Stimulated activated CD8-positive, alpha-beta memory T cell treated with anti-CD3 and anti-CD28 coated beads, Interleukin-12 subunit alpha, Interleukin-12 subunit beta, amount 100 ng/mL, for 1 hour (primary cell): ENCODE data around the gene MAP1LC3A.
"Not testable (repeated sequence)": the region's sequence is repeated elsewhere in the genome, so short reads cannot be mapped to it uniquely, and the experiment has no call there.

Source experiments
- DNase-seq: peaks from one replicate; pipeline ENCODE4 v3.0.0-alpha.2; 2020; ENCODE audit warnings: low read depth

The MAP1LC3A gene

DNA sequence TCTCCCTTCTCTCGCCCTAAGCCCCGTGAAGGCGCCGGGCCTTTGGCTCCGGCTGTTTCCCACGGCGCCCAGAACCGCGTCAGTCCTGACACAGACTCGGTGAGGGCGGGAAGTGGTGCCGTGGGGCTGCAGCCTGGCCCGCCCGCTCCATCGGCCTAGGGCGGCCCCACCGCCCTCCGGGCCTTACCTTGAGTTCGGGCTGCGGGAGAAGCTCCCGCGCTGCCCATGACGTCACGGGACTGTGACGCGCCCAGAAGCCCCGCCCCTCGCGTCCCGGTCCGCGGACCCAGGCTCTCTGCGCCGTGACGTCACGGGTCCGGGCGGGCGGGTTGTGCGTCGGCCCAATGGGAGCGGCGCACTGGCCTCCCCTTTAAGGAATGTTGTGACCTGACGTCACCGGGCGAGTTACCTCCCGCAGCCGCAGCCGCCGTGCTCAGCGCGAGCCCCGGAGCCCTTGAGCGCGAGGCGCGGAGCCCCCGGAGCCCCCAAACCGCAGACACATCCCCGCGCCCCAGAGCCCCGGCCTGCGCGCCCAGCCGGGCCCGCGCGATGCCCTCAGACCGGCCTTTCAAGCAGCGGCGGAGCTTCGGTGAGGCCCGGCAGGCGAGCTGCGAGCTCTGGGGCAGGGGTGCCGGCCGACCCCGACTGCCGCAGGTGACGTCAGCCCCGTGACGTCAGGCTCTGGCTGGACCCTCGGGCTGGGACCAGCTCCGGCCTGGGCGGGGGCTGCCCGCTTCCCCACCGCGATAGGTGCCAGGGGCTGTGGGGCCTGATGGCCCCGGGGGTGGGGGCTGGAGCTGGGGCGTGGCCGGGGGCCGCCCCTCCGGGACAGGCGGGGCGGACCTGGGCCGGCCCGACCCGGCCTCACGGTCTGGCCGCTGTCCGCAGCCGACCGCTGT lies at the start of gene MAP1LC3A:
MAP1LC3A (plus strand) TSS at position 399 of the 899 bp plus-strand sequence; CDS start at position 550, 151 bp downstream.
- DNase-seq: peak; percentile 91

DNA sequence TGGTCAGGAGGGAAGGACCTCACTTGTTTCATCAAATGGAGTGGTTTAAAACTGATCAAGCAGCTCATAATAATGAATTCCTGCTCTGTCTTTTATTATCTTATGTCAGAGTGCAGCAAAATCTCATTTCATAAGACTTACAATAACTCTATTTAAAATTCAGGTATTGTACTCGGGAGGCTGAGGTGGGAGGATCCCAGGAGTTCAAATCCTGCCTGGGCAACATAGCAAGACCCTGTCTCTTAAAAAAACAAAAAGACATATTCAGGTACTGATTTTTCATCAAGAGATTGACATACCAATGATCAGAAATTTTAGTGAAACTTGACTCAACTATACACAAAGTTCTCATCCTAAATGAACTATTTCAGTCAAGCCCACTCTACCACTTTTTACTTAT lies 47.9 kb upstream of the MAP1LC3A start:
- DNase-seq: no peak

DNA sequence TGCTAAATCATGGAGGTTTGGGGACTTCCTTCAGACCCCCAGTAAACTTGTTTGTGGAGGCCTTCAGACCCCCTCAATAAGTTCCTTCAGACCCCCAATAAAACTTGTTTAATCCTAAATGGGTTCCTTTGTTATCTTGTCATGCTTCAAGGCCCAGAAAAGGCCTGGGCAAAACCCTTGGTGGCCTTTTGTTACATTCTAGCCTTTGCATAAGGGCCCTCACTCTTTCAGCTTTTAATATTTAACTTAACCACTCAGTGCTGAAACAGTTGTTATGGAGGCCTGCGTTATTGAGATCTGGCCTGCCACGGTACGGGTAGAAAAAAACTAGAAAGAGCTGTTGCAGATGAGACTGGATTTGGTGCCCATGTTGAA lies 46.6 kb upstream of the MAP1LC3A start:
- no peak for DNase-seq

DNA sequence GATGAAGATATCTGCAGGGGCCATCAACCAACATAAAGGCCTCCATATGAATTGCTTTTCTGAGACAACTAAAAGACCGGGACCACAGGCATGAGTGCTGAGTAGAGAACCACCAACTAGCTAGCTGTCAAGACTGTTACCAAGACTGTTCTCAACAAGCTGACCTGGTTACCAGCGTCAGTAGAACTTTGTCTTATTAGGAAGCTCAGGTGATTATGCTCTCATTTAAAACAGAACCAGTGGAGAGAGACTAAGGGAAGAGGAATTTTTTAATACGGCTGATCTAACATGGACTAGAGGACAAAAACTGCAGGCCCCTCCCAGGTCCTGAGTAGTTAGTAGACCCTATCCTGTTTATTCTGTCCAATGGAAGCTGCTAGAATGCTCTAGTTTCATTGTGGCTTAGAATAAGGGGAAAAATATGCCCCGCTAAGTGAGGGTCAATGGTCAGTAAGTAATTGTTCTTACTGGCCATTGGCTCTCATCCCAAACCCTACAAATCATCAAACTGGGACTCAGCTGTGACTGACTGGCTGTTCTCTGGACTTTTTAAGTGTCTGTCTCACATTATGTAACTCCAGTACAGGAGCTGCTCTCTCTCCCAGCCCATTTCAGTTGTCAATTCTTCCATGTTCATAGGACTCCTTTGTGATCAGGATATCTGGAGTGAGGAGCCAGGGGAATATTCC lies 46.1 kb upstream of the MAP1LC3A start:
- no peak for DNase-seq

DNA sequence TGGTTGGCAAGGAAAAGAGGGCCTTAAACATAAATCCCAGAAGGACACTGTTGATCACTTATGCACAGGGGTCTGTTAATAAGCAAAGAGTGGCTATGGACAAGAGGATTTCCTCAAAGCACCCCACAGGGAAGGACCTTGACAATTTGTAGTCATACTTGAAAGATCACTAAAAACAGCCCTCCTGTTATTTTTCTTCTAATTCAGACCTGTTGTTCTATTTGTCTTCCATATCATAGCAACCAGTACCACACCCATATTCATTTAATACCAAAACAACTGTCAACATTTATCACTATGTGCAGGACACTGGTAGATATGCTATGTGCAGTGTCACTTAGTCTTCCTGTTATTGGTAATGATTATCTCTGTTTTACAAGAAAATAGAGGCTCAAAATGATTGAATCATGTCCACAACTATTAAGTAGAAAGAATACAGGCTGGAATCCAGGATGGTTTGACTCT lies 45.5 kb upstream of the MAP1LC3A start:
- no peak for DNase-seq

GRCh38 chr20:34514034-34514433 lies 44.5 kb upstream of the MAP1LC3A start:
- DNase-seq: not testable (repeated sequence)

DNA sequence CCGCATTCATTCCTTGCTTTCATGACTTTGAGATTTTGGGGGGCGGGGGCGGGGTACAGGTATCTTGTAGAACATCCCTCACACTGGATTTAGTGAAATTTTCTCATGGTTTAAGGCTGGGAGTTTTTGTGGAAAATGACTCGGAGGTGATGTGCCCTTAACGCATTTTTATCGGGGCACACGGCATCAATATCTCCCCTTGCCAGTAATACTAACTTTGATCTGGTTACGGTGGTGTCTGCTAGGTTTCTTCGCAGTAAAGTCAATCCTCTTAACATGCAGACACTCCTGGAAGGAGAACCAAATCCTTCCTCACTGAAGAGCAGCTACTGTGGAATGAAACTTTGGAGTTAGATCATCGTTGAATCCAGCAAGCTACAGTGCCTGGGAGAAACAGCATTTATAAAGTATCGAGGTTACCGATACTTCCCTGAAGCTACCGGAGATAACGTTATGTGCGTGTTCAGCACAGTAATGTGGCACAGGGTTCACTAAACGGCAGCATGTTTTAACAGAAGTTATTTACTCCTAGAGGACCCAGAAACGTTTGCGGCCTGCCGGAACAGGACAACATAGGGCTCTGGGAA lies 43.5 kb upstream of the MAP1LC3A start:
- no peak for DNase-seq

DNA sequence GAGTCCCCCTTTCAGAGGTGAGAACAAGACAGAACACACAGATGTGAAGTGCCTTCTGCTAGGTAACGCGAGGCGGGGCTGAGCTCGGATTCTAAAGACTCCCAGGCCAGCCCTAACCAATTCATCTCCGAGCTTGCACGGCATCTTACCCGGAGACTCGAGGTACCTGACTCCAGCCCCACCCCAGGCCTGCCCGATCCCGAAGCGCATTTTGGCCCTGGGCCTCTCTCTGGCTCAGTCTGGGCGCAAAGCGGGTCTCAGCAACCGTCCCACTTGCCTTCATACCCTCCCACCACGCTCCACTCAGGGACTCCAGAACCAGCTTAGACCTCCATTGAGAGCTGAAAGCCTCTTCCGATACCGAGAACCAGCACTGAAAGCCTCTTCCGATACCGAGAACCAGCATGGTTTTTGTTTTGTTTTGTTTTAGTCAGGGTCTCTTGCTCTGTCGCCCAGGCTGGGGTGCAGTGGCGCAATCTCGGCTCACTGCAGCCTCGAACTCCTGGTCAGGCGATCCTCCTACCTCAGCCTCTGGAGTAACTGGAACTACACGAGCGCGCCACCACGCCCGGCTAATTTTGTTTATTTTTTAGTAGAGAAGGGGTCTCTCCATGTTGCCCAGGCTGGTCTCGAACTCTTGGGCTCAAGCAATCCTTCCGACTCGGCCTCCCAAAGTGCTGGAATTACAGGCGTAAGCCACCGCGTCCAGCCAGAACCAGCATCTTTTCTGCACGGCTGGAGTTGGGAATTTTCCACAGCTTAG lies 42.9 kb upstream of the MAP1LC3A start:
- DNase-seq: peak; percentile 48

- peak; percentile 97 for DNase-seq
These were observed 42.0 kb upstream of the MAP1LC3A start, which contains the start of gene DYNLRB1 for GRCh38 chr20:34516247-34517113. DYNLRB1 (plus strand) TSS chr20:34516422; CDS start chr20:34516459, 37 bp downstream.

DNA sequence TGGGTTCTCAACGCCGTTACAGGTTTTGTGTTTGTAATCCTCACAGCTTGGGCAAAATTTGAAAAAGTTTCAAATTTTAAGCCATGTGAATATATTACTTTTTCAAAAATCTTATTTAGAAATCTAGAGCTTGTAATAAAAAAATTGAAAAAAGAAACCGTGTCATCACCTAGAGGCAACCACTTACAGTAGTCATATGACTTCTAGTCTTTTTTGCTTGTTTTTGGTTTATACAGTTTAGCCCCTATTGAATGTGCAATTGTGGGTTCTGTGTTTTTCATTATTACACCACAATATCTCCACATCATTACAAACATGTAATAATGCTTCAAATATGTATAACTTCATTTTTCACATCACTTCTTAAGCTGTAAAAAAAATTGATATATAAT lies 41.4 kb upstream of the MAP1LC3A start:
- DNase-seq: no peak

DNA sequence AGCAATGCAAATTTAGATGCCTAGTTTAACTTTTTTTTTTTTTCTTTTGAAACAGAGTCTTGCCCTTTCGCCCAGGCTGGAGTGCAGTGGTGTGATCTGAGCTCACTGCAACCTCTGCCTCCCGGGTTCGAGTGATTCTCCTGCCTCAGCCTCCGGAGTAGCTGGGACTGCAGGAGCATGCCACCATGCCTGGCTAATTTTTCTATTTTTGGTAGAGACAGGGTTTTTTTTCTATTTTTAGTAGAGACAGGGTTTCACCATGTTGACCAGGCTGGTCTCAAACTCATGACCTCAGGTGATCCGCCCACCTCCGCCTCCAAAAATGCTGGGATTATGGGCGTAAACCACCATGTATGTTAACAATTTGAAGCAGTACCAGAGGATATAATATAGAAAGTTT lies 39.7 kb upstream of the MAP1LC3A start:
- not testable (repeated sequence) for DNase-seq

DNA sequence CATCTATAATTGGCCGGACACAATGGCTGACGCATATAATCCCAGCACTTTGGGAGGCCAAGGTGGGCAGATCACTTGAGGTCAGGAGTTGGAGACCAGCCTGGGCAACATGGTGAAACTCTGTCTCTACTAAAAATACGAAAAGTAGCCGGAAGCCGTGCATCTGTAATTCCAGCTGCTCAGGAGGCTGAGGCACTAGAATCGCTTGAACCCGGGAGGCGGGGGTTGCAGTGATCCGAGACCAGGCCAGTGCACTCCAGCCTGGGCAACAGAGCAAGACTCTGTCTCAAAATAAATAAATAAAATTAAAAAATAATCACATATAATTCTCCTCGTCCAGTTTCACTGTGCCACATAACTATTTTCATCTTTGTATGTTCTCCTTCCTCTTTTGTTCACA lies 38.7 kb upstream of the MAP1LC3A start:
- DNase-seq: not testable (repeated sequence)

DNA sequence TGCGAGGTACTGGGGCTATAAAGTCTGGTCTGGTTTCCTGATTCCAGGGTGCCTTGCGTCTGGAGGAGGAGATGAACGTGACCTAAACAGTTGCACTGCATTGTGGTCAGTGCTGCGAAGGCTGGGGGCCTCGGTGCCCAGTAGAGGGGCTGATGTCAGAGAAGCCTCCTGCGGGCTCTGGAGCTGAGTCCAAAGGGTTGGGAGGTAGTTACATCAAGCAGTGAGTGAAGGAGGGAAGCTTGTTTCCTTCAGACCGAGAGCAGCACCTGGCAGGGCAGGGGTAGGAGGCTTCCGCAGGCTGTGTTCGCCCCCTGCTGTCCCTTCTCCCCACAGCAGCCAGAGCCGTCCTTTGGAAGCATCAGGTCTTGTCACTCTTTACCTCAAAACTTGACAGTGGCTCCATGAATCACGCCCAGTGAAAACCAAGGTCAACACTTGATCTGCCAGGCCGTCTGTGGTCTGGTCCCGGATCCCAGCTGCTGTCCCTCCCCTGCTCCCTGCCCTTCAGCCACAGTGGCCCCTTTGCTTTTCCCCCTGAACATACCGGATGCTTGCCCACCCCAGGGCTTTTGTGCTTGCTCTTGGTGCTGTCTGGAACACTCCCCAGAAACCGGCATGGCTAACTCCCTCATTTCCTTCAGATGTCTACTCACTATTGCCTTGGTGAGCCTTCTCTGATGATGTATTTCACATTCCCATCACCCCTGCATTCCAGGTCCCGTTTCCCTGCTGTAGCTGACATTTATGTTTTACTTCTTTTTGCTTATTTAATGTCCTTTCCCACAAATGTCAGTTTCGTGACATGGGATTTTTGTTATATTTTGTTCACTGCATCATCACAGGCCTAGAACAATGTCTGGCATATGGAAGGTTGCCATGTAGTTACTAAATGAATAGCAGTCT lies 35.3 kb upstream of the MAP1LC3A start:
- DNase-seq: no peak

DNA sequence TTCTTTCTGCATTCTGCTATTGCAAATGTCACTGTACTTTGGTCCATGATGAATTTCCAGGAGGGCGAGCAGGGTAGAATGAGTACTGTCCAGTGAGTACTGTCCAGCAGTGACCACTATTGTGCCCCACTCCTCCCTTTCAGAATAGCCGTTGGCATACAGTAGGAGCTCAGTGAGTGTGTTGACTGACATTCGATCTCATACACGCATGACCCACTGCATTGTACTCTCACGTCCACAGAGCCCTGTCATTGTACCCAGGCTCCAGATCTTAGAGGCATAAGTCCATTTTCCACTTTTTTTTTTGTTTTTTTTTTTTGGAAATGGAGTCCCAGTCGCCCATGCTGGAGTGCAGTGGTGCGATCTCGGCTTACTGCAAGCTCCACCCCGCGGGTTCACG lies 34.1 kb upstream of the MAP1LC3A start:
- no peak for DNase-seq

GRCh38 chr20:34525342-34525708 lies 33.2 kb upstream of the MAP1LC3A start:
- DNase-seq: no peak

- DNase-seq: no peak
These were observed 32.7 kb upstream of the MAP1LC3A start for GRCh38 chr20:34525709-34526416.

DNA sequence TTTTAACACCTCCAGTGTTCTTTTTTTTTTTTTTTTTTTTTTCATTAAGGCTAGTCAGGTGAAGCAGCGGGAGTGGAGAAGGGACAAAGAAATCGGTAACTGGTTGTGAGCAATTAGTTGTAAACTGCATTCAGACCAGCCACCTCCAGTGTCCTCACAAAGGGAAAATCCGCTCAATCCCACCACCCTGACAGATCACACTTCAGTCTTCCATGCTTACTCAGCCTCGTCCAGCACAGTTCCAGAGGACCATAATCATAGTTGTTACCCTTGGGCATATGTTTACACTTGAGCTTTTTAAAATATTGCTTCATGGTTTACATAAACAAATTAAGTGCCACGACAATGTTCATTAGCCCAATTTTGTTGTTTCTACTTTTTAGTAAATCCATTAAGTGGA lies 32.1 kb upstream of the MAP1LC3A start:
- no peak for DNase-seq

DNA sequence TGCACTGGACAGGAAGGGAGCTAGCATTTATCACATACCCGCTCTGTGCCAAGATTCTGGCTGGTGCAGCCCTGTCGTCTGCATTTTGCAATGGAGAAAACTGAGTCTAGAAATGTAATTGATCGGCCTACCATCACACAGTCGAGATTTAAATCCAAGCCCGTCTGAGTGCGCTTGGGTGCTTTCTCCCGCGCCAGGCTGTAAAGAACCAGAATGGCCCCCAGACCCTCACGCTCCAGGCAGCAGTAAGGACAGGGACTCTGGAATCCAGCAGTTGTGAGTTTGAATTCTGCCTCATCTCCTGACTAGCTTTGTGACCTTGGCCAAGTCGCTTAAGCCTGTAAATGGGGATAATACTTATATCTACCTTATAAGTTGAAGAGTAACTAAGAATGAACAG lies 31.5 kb upstream of the MAP1LC3A start:
- DNase-seq: no peak

DNA sequence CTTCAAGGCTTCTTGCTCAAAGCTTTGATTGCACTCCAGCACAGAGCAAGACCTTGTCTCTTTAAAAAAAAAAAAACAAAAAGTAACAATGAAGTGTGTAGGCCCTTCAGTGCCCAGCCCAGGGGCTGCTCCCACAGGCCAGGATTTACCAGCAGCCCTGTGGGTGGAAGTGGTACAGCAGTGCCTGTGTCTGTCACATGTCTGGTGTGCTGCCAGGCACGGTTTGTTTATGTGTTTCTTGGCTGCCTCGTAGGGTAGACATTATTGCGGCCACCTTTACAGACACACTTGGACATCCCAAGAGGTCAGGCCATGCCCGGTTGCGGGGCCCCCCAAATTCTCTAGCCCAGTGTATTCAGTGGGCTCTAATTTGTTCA lies 29.6 kb upstream of the MAP1LC3A start:
- DNase-seq: no peak
